ENCODE measurements around the gene FXYD6. TPM values are rescaled to one million over a fixed set of nuclear protein-coding genes. Genes with fewer than 3 reads are reported as not detected.

FXYD6 gene
- polyA plus RNA-seq, 1 of the 3 experiments (the other 2 are of a cell fraction): 1.4 TPM

DNA sequence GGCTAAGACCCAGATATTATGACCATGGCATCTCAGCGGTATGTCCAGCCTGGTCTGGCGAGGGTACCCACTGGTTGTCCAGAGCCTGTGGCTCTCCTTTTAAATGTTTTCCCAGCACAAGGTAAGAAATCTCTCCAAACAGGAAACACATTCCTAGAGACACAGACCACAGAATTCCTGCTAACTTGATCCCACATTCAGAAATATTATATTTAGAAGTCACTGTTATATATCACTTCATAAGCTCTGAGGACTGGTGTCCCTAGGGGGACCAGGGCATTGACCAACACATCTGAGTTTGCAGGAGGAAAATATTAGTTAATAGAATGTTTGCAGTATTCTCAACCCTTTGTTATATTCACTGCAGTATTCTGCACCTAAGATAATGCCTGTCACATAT lies 29.7 kb upstream of the FXYD6 start:
- no peaks in the 10 kb centered on the region for H3K9me3 ChIP-seq
- no peaks in the 10 kb centered on the region for H3K9me2 ChIP-seq
- no peak overlapping the region for H3K27ac ChIP-seq (ENCODE audit: low read depth in 2 of 2, low read length in 1 of 2)
- peaks cover 5 to 24% of the 10 kb centered on the region in 2 experiments; a peak in 2 of 4 replicates for H3K4me1 ChIP-seq (ENCODE audit: control insufficient read depth in 1 of 2, insufficient read depth in 2 of 2, low read depth in 1 of 2, low read length in 1 of 2)
- H2AFZ ChIP-seq (ENCODE audit: low read depth): no peak overlapping the region
- WGBS (ENCODE audit: low lambda C conversion rate): no CpG with 5 or more reads among the region's 2 CpGs
- H3K27me3 ChIP-seq (ENCODE audit: insufficient read depth): peaks cover 6% of the 10 kb centered on the region; the same call in 1 of the 2 replicates
- CTCF ChIA-PET: interaction anchor here (1.1 to 6.1 kb wide), 4 partner anchors 29 to 63 kb away, joined by 3 to 36 read pairs (median 6); partner anchors contain the start of gene FXYD6
- no peak overlapping the region for H3K9ac ChIP-seq
- TF ChIP-seq USF1 (IDR thresholded peaks at IDR 0.05; ENCODE audit: borderline replicate concordance, low read depth): no peak
- H3F3A ChIP-seq (replicated peaks; ENCODE audit: insufficient read depth): no peaks in the 10 kb centered on the region
- H3K36me3 ChIP-seq (replicated peaks in 1 of 2; ENCODE audit: control insufficient read depth in 1 of 2, insufficient read depth in 2 of 2, low read length in 1 of 2): no peaks in the 10 kb centered on the region
- POLR2A ChIA-PET: no interaction called here
- no peaks in the 10 kb centered on the region for H4K20me1 ChIP-seq (ENCODE audit: insufficient read depth)
- H3K4me2 ChIP-seq: no peak overlapping the region
- H3K4me3 ChIP-seq (ENCODE audit: low read depth in 2 of 2, low read length in 1 of 2): no peak overlapping the region
- no peak for DNase-seq
- no peaks in the 10 kb centered on the region for H3K79me2 ChIP-seq (ENCODE audit: insufficient read depth)

DNA sequence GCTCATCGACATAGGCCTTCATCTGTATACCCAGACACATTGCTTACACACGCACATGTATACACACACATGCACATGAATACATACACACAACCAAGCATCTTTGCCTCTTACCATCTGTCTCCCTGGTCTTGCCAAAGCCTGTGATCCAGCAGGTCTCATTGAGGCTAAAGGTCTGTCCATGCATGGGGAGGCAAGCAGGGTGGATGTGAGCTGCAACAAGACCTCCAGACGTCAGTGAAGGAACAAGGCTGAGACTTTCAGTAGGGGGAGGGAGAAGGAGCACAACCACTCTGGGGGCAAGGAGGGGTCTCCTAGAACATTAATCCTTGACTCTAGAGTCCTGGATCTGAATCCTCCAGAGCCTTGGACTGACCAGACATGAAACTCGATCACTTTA lies 29.1 kb upstream of the FXYD6 start:
- peaks cover 5 to 24% of the 10 kb centered on the region in 2 experiments; a peak in 2 of 4 replicates for H3K4me1 ChIP-seq (ENCODE audit: control insufficient read depth in 1 of 2, insufficient read depth in 2 of 2, low read depth in 1 of 2, low read length in 1 of 2)
- H3K9me3 ChIP-seq: no peaks in the 10 kb centered on the region
- TF ChIP-seq TCF12 (IDR thresholded peaks at IDR 0.05): no peak
- TF ChIP-seq, protein P1, sequence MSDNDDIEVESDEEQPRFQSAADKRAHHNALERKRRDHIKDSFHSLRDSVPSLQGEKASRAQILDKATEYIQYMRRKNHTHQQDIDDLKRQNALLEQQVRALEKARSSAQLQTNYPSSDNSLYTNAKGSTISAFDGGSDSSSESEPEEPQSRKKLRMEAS (IDR thresholded peaks at IDR 0.05; ENCODE audit: low read depth): no peak
- TF ChIP-seq NRF1 (IDR thresholded peaks at IDR 0.05; ENCODE audit: low read depth, low read length): no peak
- TF ChIP-seq MXI1 (IDR thresholded peaks at IDR 0.05; ENCODE audit: low read depth, low read length): no peak
- TF ChIP-seq SMC3 (IDR thresholded peaks at IDR 0.05; ENCODE audit: low read depth, low read length): no peak
- TF ChIP-seq YY1 (IDR thresholded peaks at IDR 0.05; ENCODE audit: low read depth): no peak
- no peak for TF ChIP-seq RFX5 (IDR thresholded peaks at IDR 0.05; ENCODE audit: low read length)
- TF ChIP-seq RCOR1 (IDR thresholded peaks at IDR 0.05; ENCODE audit: low read length): no peak
- no peak for TF ChIP-seq GATA2 (CRISPR knock-in tag; IDR thresholded peaks at IDR 0.05)
- no peak for TF ChIP-seq RXRA (IDR thresholded peaks at IDR 0.05; ENCODE audit: borderline replicate concordance, low read depth)
- no peak for TF ChIP-seq SIN3A (IDR thresholded peaks at IDR 0.05; ENCODE audit: borderline replicate concordance, low read depth, low read length)
- TF ChIP-seq, protein P2, sequence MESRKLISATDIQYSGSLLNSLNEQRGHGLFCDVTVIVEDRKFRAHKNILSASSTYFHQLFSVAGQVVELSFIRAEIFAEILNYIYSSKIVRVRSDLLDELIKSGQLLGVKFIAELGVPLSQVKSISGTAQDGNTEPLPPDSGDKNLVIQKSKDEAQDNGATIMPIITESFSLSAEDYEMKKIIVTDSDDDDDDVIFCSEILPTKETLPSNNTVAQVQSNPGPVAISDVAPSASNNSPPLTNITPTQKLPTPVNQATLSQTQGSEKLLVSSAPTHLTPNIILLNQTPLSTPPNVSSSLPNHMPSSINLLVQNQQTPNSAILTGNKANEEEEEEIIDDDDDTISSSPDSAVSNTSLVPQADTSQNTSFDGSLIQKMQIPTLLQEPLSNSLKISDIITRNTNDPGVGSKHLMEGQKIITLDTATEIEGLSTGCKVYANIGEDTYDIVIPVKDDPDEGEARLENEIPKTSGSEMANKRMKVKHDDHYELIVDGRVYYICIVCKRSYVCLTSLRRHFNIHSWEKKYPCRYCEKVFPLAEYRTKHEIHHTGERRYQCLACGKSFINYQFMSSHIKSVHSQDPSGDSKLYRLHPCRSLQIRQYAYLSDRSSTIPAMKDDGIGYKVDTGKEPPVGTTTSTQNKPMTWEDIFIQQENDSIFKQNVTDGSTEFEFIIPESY (IDR thresholded peaks at IDR 0.05; ENCODE audit: borderline replicate concordance, low read depth): no peak
- no peak for TF ChIP-seq REST (IDR thresholded peaks at IDR 0.05; ENCODE audit: low read depth, low read length)
- WGBS (ENCODE audit: low lambda C conversion rate): 55% methylated on average over 4 of the region's 4 CpGs
- peaks cover 6% of the 10 kb centered on the region; the same call in 1 of the 2 replicates for H3K27me3 ChIP-seq (ENCODE audit: insufficient read depth)
- no peaks in the 10 kb centered on the region for H3F3A ChIP-seq (replicated peaks; ENCODE audit: insufficient read depth)
- CTCF ChIA-PET: interaction anchor here (0.8 to 6.1 kb wide), 7 partner anchors 10 to 586 kb away, joined by 3 to 36 read pairs (median 5); no protein-coding TSS in a partner anchor
- no peak for DNase-seq
- no peak overlapping the region for H3K4me3 ChIP-seq (ENCODE audit: low read depth in 2 of 2, low read length in 1 of 2)
- POLR2A ChIA-PET: no interaction called here
- H3K79me2 ChIP-seq (ENCODE audit: insufficient read depth): no peaks in the 10 kb centered on the region
- no peak overlapping the region for H3K4me2 ChIP-seq
- no peak overlapping the region for H3K9ac ChIP-seq
- H3K9me2 ChIP-seq: no peaks in the 10 kb centered on the region
- H2AFZ ChIP-seq (ENCODE audit: low read depth): no peak overlapping the region
- no peaks in the 10 kb centered on the region for H3K36me3 ChIP-seq (replicated peaks in 1 of 2; ENCODE audit: control insufficient read depth in 1 of 2, insufficient read depth in 2 of 2, low read length in 1 of 2)
- H4K20me1 ChIP-seq (ENCODE audit: insufficient read depth): no peaks in the 10 kb centered on the region
- no peak overlapping the region for H3K27ac ChIP-seq (ENCODE audit: low read depth in 2 of 2, low read length in 1 of 2)
